ENCODE measurements around the gene NET1. TPM values are rescaled to one million over a fixed set of nuclear protein-coding genes. Genes with fewer than 3 reads are reported as not detected.

NET1 gene
- total and polyA plus RNA-seq, 10 donors = 4.6 to 19.5 (median 11.1) TPM

DNA sequence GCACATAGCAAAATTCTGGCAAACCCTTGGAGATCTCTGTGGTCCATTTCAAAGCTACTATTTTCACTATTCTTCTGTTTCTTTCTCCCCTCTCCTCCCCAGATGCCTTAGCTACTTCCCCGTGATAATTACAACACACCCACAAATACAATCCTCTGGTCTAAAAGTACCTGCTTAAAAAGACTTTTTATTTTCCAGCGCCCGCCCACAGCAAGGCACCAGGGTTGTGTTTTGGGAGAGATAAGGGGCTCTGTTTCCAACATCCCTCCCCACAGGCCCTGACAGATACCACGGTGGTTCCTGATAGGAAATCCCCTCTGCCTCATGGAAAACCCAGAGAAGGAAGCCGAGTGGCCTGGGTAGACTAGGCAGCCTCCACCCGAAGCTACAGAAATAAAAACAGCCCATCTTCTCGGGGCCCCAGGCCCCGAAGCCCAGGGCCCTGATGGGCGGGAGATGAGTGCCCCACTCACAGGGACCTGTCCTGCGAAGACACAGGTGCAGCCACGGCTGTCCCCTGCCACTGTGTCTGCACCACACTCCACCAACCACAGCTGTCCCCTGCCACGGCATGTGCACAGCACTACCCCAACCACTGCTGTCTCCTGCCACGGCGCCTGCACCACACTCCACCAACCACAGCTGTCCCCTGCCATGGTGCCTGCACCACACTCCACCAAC lies 67.3 kb downstream of the NET1 start:
- no peaks in the 10 kb centered on the region for H3K9me3 ChIP-seq
- intact Hi-C loops (cut with DNase I; ENCODE audit: low total_unique reads) = no loop called here
- H3K4me1 ChIP-seq = no peaks in the 10 kb centered on the region
- no peak overlapping the region for H3K27ac ChIP-seq
- no peak for DNase-seq
- H3K4me3 ChIP-seq = no peak overlapping the region
- no peak for TF ChIP-seq POLR2A (IDR thresholded peaks at IDR 0.05)
- TF ChIP-seq, protein P1, sequence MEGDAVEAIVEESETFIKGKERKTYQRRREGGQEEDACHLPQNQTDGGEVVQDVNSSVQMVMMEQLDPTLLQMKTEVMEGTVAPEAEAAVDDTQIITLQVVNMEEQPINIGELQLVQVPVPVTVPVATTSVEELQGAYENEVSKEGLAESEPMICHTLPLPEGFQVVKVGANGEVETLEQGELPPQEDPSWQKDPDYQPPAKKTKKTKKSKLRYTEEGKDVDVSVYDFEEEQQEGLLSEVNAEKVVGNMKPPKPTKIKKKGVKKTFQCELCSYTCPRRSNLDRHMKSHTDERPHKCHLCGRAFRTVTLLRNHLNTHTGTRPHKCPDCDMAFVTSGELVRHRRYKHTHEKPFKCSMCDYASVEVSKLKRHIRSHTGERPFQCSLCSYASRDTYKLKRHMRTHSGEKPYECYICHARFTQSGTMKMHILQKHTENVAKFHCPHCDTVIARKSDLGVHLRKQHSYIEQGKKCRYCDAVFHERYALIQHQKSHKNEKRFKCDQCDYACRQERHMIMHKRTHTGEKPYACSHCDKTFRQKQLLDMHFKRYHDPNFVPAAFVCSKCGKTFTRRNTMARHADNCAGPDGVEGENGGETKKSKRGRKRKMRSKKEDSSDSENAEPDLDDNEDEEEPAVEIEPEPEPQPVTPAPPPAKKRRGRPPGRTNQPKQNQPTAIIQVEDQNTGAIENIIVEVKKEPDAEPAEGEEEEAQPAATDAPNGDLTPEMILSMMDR (IDR thresholded peaks at IDR 0.05 in 8 of 11, conservative IDR thresholded peaks at IDR 0.05 in 3 of 11) = no peak
- TF ChIP-seq POLR2AphosphoS5 (IDR thresholded peaks at IDR 0.05) = no peak
- H3K27me3 ChIP-seq (replicated peaks in 1 of 7) = no peaks in the 10 kb centered on the region
- no peaks in the 10 kb centered on the region for H3K36me3 ChIP-seq
- 32 to 51% (median 41%) methylated on average over 10 to 14 of the region's 14 CpGs for WGBS, 5 donors

DNA sequence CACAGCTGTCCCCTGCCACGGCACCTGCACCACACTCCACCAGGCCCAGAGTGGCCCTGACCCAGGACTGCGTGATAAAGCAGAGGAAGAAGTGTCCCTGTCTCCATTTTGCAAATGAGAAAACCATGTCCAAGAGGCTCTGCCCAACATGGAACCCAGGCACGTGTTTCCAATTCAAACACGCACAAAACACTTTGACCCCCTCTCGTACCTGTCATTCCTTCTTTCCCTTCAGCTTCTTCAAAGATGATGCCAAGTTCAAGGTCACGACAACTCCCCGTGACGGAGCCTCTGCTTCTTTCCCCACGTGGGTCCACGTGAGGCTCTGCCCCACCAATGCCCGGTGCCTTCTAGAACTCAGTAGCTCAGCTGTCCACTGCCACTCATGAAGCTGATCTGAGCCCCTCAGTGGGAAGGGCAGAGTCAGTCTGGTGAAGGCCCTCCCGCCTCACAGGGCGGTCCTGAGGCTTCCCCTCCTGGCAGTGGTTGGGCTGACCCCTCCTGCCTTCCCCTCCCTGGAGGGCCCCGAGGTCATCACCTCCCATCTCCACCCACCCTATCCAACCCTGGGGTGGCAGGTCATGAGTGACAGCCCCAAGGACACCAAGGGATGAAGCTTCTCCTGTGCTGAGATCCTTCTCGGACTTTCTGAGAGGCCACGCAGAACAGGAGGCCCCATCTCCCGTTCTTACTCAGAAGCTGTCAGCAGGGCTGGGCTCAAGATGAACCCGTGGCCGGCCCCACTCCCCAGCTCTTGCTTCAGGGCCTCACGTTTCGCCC lies 68.0 kb downstream of the NET1 start:
- 83 to 88% (median 84%) methylated on average over 19 to 21 of the region's 21 CpGs for WGBS, 5 donors
- no peaks in the 10 kb centered on the region for H3K36me3 ChIP-seq
- no peak overlapping the region for H3K4me3 ChIP-seq
- H3K4me1 ChIP-seq = no peaks in the 10 kb centered on the region
- intact Hi-C loops (cut with DNase I; ENCODE audit: low total_unique reads) = no loop called here
- no peak overlapping the region for H3K27ac ChIP-seq
- no peak for DNase-seq
- no peaks in the 10 kb centered on the region for H3K27me3 ChIP-seq (replicated peaks in 1 of 7)
- no peaks in the 10 kb centered on the region for H3K9me3 ChIP-seq
- TF ChIP-seq POLR2A (IDR thresholded peaks at IDR 0.05) = no peak
- TF ChIP-seq POLR2AphosphoS5 (IDR thresholded peaks at IDR 0.05) = no peak
- TF ChIP-seq, protein P1 (IDR thresholded peaks at IDR 0.05 in 8 of 11, conservative IDR thresholded peaks at IDR 0.05 in 3 of 11) = no peak

DNA sequence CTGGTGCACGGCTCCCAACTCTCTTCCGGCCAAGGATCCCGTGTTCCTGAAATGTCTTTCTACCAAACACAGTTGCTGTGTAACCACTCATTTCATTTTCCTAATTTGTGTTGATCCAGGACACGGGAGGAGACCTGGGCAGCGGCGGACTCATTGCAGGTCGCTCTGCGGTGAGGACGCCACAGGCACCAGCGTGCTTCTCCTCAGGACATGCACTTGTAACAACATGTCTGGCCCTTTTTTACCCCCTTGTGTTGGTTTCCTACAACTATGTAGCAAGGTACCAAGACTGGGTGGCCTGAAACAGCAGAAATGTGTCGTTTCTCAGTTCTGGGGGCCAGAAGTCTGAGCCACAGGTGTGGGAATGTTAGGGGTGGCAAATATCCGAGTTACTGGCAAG lies 68.8 kb downstream of the NET1 start:
- no peak for TF ChIP-seq POLR2A (IDR thresholded peaks at IDR 0.05)
- TF ChIP-seq, protein P1 (IDR thresholded peaks at IDR 0.05 in 8 of 11, conservative IDR thresholded peaks at IDR 0.05 in 3 of 11) = no peak
- TF ChIP-seq POLR2AphosphoS5 (IDR thresholded peaks at IDR 0.05) = no peak
- DNase-seq = no peak
- Histone ChIP-seq H3K27ac (no peak overlapping the region), H3K9me3 (no peaks in the 10 kb centered on the region), H3K27me3 (replicated peaks in 1 of 7) (peaks cover 0 to 7% (median 0%) of the 10 kb centered on the region in 7 donors), H3K36me3 (no peaks in the 10 kb centered on the region), H3K4me3 (no peak overlapping the region), H3K4me1 (peaks cover 0 to 7% (median 0%) of the 10 kb centered on the region in 6 donors)
- intact Hi-C loops (cut with DNase I; ENCODE audit: low total_unique reads) = no loop called here
- WGBS, 5 donors = 90 to 94% (median 93%) methylated on average over 12 of the region's 12 CpGs

DNA sequence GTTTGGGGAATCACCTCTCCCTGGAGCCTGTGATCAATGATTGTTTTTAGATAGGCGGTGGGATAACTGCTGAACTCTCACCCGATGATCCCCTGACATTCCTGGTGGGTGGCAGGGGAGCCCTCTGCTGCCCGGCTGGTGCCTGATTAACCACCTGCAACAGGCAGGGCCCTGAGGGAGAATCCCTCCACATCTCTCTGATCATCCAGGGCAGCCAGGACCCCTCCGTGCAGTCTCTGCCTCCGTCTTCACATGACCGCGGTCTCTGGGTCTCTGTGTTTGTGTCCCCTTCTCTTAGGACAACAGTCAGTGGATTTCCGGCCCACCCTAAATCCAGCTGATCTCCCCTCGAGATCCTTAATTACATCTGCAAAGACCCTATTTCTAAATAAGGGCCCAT lies 69.7 kb downstream of the NET1 start:
- Histone ChIP-seq H3K36me3 (no peaks in the 10 kb centered on the region), H3K4me3 (no peak overlapping the region), H3K27ac (no peak overlapping the region), H3K27me3 (replicated peaks in 1 of 7) (peaks cover 0 to 7% (median 0%) of the 10 kb centered on the region in 7 donors), H3K9me3 (no peaks in the 10 kb centered on the region), H3K4me1 (peaks cover 0 to 11% (median 0%) of the 10 kb centered on the region in 6 donors)
- TF ChIP-seq POLR2AphosphoS5 (IDR thresholded peaks at IDR 0.05) (no peak), POLR2A (IDR thresholded peaks at IDR 0.05) (no peak)
- TF ChIP-seq, protein P1 (IDR thresholded peaks at IDR 0.05 in 8 of 11, conservative IDR thresholded peaks at IDR 0.05 in 3 of 11) = no peak
- 89 to 98% (median 93%) methylated on average over 9 of the region's 9 CpGs for WGBS, 5 donors
- DNase-seq = no peak
- intact Hi-C loops (cut with DNase I; ENCODE audit: low total_unique reads) = no loop called here
